NT2/D1 (cell line): ENCODE results near the gene NDUFAF8.

Experiments used
- DNase-seq: peaks from one replicate; pipeline ENCODE4 v3.0.0-alpha.2; 2011; ENCODE audit warnings: low read depth, low spot score
- H3K27me3 ChIP-seq: 2 replicates; pipeline ENCODE4 v1.6.0; 2011; ENCODE audit warnings: mild to moderate bottlenecking; ENCODE audit not compliant: insufficient read length, insufficient read depth
- H3K36me3 ChIP-seq: 2 replicates; pipeline ENCODE4 v1.6.1; 2011; ENCODE audit warnings: mild to moderate bottlenecking, low read length, mixed read lengths; ENCODE audit not compliant: insufficient read depth, insufficient read length
- H3K4me1 ChIP-seq: 2 replicates; pipeline ENCODE4 v1.5.1; 2011; ENCODE audit not compliant: insufficient read depth, insufficient read length
- H3K4me3 ChIP-seq: 2 replicates; pipeline ENCODE4 v1.5.1; 2011; ENCODE audit warnings: low read depth; ENCODE audit not compliant: insufficient read length
- H3K9ac ChIP-seq: 2 replicates; pipeline ENCODE4 v1.6.0; 2011; ENCODE audit warnings: low read depth; ENCODE audit not compliant: insufficient read length
- H3K9me3 ChIP-seq: 2 replicates; pipeline ENCODE4 v1.5.1; 2011; ENCODE audit warnings: mild to moderate bottlenecking, low read length; ENCODE audit not compliant: insufficient read depth
- SUZ12 ChIP-seq: IDR thresholded peaks from 2 replicates; pipeline ENCODE4 v1.6.1; 2011; ENCODE audit not compliant: insufficient read length, insufficient read depth; ENCODE audit errors: extremely low read depth
- YY1 ChIP-seq: IDR thresholded peaks from 2 replicates; pipeline ENCODE4 v1.6.1; 2011; ENCODE audit not compliant: insufficient read length, insufficient read depth
- ZNF274 ChIP-seq: IDR thresholded peaks from 2 replicates; pipeline ENCODE4 v1.6.1; 2011; ENCODE audit warnings: mild to moderate bottlenecking, low read depth, low read length

Gene NDUFAF8, protein sequence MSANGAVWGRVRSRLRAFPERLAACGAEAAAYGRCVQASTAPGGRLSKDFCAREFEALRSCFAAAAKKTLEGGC

DNA sequence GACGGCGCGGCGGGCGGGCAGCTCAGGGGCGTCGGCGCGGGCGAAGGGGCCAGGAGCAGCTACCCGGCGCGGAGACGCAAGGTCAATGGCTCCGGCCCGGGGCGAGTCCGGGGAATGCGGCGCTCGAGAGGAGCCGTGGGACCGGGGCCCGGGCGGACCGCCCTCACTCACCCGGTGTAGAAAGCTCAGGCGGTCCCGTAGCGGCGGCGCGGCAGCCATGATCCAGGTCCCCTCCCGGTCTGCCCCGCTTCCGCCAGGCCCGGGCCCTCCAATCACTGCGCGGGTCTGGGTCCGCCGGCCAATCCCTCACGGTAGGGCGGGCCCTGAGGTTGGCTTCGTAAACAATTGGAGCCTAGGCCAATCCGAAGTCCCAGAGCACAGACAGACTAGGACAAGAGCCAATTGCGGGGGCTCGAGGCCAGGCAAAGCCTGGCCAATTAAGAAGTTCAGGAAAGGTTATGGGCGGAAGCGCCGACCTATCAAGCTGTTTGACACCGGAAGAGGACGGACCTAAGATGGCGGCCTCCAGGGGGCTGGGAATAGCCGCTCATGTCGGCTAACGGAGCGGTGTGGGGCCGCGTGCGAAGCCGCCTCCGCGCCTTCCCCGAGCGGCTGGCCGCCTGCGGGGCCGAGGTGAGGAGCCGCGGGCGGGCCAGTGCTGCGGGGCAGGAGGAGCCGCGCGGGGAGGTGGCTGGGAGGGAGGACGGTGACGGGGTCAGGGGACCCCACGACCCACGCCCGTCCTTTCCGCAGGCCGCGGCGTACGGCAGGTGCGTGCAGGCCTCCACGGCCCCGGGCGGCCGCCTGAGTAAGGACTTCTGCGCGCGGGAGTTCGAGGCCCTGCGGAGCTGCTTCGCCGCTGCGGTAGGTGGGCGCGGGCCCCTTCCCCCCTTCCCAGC is at the start of gene NDUFAF8, which contains the start of gene TEPSIN:
Gene NDUFAF8 (plus strand): TSS at position 504 of the 899 bp plus-strand sequence. CDS start 46 bp downstream, at position 550.
Gene TEPSIN (minus strand): TSS at position 241 of the 899 bp plus-strand sequence. CDS start 22 bp downstream, at position 219.
- Histone ChIP-seq H3K4me3 (peak within 1 kb of the TSS; percentile 81), H3K27me3 (no peaks in the 10 kb centered on the region), H3K4me1 (peaks cover 23% of the 10 kb centered on the region), H3K9me3 (no peaks in the 10 kb centered on the region), H3K36me3 (peaks cover 58% of the 10 kb centered on the region), H3K9ac (peak within 1 kb of the TSS; percentile 98)
- peak; percentile 96 for DNase-seq
- TF ChIP-seq ZNF274 (no peak), YY1 (peak; percentile 93)

DNA sequence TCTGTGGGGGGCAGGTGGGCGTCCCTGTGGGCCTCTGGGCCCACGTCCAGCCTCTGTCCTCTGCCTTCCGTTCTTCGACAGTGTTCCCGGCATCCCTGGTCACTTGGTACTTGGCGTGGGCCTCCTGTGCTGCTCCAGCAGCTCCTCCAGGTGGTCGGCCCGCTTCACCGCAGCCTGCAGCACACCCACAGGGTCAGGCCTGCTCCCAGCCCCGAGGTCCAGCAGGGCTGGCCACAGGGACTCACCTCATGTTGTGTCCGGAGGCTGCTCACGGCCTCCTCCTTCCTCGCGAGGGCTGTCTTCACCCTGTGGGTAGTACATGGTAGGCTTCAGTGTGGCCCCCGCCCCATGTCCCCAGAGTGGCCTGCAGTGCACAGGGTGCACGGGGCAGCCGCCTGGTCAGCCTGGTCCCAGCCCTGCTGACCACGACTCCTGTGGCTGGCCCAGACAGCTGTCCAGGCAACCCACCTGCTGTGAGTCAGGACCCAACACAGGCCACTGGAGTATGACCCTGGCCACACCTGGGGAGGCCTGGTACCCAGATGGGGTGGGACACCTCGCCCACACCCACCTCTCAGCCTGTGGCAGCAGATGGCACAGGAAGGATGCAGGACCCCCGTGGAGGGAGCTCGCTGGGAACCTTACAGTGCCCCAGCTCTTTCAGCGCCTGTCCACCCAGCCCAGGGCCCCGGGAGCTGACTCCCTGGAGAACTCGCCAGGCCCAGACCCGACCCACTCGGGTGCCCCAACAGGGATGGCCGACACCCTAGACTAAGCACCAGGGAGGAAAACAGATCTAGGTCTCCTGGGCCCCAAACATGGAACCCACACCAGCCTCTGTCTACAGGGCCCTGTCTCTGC is 49.2 kb upstream of the NDUFAF8 start:
- no peak for TF ChIP-seq ZNF274
- TF ChIP-seq SUZ12, result no peak
- no peak for TF ChIP-seq YY1
- Histone ChIP-seq H3K4me3 (no peak overlapping the region), H3K9me3 (no peaks in the 10 kb centered on the region), H3K4me1 (peaks cover 25% of the 10 kb centered on the region), H3K27me3 (no peaks in the 10 kb centered on the region), H3K9ac (peak overlapping the region; percentile 42), H3K36me3 (peaks cover 60% of the 10 kb centered on the region)
- DNase-seq, result no peak

- DNase-seq, result no peak
- H3K36me3 ChIP-seq, result peaks cover 65% of the 10 kb centered on the region
- H3K27me3 ChIP-seq, result no peaks in the 10 kb centered on the region
- peaks cover 25% of the 10 kb centered on the region for H3K4me1 ChIP-seq
- no peak overlapping the region for H3K4me3 ChIP-seq
- no peaks in the 10 kb centered on the region for H3K9me3 ChIP-seq
- no peak for TF ChIP-seq YY1
- H3K9ac ChIP-seq, result no peak overlapping the region
Observed at GRCh38 chr17:81190591-81190990, 48.5 kb upstream of the NDUFAF8 start.

GRCh38 chr17:81191116-81191515 is 48.0 kb upstream of the NDUFAF8 start:
- H3K36me3 ChIP-seq, result peaks cover 65% of the 10 kb centered on the region
- H3K9me3 ChIP-seq, result no peaks in the 10 kb centered on the region
- peaks cover 25% of the 10 kb centered on the region for H3K4me1 ChIP-seq
- TF ChIP-seq ZNF274 (no peak), YY1 (no peak), SUZ12 (no peak)
- no peaks in the 10 kb centered on the region for H3K27me3 ChIP-seq
- no peak for DNase-seq
- H3K9ac ChIP-seq, result no peak overlapping the region
- no peak overlapping the region for H3K4me3 ChIP-seq

- H3K4me1 ChIP-seq, result peaks cover 25% of the 10 kb centered on the region
- no peak overlapping the region for H3K4me3 ChIP-seq
- H3K9ac ChIP-seq, result peak overlapping the region; percentile 24
- H3K9me3 ChIP-seq, result no peaks in the 10 kb centered on the region
- peaks cover 69% of the 10 kb centered on the region for H3K36me3 ChIP-seq
- no peaks in the 10 kb centered on the region for H3K27me3 ChIP-seq
- TF ChIP-seq SUZ12, result no peak
- no peak for TF ChIP-seq YY1
- TF ChIP-seq ZNF274, result no peak
- DNase-seq, result no peak
Observed at GRCh38 chr17:81191646-81192045, 47.5 kb upstream of the NDUFAF8 start.

GRCh38 chr17:81192386-81193050 is 46.6 kb upstream of the NDUFAF8 start:
- peaks cover 22% of the 10 kb centered on the region for H3K4me1 ChIP-seq

More at GRCh38 chr17:81192386-81193050, 46.6 kb upstream of the NDUFAF8 start:
- Histone ChIP-seq H3K4me3 (peak overlapping the region; percentile 2), H3K9ac (peak overlapping the region; percentile 57), H3K9me3 (no peaks in the 10 kb centered on the region), H3K36me3 (peaks cover 77% of the 10 kb centered on the region), H3K27me3 (no peaks in the 10 kb centered on the region)
- TF ChIP-seq YY1 (no peak), SUZ12 (no peak), ZNF274 (no peak)
- DNase-seq, result no peak
